Activated effector memory CD4-positive, alpha-beta T cell treated with anti-CD3 and anti-CD28 coated beads, Interleukin-2, amount 50 U/mL, for 16 hours (primary cell): ENCODE measurements around the gene ING2.

Experiments used
- DNase-seq: peaks from one replicate; pipeline ENCODE4 v3.0.0-alpha.2; 2020

The ING2 gene

DNA sequence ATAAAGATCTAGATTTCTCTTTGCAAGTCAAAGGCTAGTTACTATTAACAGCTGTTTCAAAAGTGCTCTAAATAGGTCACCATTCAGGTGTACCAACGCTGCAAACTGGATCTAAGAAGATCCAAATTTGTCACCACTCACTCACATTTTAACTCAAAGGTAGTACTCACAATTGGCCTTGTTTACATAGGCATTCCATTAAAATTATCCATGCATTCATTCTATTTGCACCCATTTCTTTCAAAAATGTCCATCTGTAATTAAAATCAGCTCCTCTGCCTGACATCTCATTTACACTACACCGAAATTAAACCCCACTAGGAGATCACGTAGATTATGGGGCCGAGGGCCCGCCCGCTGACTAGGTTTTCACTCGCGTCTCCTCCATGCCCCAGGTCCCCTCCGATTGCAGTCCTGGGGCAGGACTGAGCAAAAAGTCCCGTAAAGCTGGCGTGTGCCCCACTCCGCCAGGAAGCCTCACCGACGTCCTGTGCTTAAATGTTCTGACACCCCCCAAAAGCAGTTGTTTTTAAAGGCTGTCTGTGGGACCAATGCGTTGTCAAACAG lies 1.3 kb upstream of the ING2 start:
- no peak for DNase-seq

DNA sequence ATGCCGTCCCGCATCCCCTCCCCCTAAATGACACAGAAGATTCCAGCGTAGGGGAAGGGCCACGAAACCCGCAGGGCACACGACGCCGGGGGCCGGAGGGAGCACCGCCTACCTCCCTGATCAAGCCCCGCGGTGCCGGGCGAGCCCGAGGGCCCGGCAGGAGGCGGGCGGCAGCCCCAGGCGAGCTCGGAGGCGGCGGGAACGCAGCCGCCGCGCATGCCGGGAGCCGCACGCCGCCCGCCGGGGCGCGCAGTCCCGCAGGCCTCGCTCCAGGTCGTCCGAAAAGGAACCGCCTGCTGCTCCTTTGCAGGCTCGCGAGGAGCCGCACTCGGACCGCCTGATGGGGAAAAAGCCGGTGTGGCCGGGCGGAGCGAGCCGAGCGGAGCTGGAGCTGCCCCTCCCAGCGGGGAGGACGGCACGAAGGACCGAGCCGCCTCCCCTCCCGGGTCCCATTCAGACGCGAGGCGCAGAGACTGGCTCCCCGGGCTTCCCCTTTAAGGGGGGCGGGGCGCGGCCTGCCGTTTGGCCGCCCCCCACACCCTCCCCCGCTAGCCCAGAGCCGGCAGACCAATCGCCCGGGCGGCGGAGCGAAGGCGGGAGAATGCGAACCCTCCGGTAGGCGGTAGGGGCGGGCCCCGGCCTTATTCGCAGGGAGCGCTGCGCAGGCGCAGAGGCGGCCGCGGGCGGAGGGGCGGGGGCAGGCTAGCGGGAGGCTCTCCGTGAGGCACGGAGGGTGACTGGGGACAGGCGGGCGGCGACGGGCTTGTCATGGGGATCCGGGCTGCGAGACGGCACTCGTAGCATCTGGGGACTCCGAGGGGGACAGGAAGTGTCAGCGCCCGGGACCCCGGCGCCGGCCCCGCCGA lies 561 bp upstream of the ING2 start:
- peak; percentile 100 for DNase-seq

DNA sequence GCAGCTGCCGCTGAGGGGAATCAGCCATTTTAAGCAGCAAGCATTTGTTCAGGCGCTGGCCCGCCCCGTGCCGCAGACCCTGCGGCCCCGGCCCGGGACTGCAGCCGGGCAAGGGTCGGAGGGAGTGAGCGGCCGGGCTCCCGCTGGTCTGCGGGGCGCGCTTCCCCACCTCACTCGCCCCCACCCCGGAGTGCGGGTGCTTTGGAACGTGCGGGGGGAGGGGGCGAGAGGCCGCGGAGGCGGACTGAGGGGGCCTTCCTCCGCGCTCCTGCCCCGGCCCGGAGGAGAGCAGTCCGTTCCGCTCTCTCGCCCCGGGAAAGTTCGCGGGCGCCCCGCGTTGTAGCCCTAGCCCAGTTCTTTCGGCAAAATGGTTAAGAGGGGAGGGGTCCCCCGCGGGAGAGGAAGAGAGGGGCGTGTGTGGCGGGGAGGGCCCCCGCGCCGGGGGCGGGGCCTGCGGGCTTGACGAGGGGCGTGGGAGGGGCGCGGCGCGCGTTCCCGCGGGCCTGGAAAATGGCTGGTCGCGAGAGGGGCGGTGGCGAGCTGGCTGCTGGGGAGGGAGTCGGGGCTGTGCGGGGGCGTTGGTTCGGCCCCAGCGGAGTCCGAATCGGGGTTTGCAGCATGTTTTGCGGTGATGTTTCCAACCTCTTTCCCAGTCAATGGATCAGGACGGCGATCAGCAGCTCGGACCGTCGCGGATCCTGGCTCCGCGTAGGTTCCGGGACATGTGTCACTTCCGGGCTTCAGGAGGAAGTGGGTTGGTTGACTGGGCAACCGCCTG lies 942 bp downstream of the ING2 start:
- peak; percentile 96 for DNase-seq

DNA sequence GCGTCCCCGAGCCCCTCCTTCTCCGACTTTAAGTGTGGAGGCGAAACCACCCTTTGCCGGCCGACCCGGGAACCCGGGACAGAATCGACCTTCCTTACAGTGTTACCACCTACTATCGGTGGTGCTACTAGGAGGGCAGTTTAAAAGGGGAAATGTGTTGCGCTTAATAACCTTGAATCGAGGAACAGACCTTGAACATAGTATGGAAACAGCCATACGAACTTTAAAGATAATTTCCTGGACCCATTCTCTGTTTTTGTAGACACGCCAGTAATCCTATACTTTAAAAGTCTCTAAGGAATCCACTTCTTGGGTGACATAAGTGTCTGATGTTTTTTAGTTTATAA lies 1.5 kb downstream of the ING2 start:
- no peak for DNase-seq

DNA sequence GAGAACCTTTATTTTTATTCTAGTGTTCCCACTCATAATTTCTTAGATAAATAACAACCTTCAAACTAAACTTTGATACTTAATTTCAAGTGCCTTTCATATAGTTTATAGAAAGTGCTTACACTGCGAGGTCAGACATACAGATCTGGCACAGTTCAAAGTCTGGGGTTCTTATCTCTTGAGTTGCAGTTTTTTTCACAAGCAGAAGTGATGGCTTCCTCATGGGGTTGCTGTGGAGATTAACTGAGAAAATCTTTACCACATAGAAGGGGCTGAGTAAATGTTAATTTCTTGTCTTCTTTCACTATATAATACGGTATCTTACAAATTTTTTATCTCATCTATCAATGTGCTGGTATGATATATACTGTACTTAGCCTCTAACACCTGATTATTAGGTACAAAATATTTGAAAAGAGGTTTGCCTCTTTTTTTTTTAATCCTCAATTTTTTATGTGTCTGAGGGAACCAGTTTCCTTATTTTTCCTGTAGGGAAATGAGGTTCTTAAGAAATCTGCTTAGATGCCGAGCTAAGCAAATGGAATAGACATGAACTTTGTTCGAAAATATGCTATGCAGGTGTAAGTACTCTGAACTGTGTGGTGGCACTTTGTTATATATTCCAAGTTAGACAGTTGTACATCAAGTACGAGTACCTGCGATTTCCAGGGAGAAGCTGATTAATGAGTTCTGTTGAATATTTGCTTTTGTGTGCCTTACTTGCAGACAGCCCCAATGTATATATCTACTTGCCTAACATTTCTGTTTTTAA lies 3.3 kb downstream of the ING2 start:
- DNase-seq: no peak

DNA sequence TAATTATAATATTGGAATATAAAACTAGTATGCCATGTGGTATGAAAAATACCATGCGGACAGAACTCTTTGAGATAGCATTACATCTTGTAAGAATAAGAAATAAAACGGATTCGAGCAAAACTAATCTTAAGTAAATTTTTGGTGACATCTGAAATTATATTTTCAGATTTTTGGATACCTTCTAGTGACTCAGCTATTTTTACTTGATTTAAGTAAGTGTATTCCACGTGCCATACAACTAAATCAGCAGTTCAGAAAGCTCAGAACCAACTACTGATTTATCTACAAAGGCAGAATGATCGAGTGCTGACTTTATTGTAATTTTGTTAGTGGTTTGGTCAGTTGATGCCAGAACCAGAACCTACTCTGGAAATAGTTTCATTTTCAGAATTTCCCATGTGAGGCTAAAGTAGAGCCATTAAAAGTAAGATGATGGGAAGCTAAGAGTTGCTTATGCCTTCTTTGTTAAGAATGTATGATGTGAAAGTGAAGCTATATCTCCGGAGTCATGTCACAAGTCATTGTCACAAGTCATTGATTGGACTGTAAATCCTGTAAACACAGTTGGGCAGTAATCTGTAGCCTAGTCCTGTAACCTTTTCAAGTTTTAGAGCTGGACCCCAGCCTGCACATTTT lies 4.0 kb downstream of the ING2 start:
- no peak for DNase-seq

DNA sequence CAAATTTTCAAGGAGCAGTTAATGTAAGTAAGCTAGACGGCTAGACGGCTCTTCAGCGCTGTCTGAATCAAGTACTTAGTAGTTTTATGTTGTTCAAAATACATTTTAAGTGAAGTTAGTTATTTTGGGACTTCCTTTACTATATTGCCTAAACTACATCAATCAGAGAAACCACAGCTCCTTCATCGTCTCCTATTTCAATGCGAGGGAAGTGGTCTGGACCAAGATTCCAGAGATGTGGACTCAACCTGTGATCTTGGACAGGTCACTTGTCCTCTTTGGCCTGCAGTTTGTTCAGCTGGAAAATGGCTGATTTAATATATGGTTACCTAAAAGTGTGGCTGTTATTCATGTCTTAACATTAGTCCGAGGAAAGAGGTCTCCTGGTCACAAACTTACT lies 10.6 kb downstream of the ING2 start:
- DNase-seq: no peak

DNA sequence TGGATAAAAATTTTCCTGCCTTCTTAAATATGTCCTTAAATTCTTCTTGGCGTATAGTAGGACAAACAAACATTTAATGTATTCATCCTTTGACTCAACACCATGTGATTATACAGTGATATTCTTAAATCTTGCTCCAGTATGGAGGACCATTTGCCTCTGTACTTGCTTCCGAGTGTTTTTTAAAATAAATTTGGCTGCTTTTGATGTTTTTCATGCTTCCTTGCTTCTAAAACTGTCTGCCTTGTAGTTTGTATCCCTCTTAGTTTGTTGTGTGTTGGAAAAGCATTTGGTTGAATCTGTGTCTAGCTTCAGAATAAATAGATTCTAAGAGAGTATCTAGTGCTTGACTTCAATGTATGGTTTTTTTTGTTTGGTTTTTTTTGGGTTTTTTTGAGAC lies 12.3 kb downstream of the ING2 start:
- DNase-seq: no peak

DNA sequence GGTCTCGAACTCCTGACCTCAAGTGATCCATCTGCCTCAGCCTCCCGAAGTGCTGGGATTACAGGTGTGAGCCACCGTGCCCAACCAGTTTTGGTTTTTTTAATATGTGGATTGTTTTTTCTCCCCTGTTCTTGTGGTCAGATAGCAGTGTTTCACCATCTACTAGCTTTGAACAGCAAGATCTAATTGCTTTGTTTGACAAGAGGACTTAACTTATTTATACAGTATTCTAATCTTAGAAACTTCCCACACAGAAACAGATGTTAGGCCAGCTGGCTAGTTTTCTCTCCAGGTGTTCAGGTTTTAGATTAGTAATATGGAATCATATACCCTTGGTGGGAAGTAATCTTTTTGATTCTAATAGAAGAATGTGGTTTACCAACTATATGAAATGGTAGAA lies 12.9 kb downstream of the ING2 start:
- no peak for DNase-seq

DNA sequence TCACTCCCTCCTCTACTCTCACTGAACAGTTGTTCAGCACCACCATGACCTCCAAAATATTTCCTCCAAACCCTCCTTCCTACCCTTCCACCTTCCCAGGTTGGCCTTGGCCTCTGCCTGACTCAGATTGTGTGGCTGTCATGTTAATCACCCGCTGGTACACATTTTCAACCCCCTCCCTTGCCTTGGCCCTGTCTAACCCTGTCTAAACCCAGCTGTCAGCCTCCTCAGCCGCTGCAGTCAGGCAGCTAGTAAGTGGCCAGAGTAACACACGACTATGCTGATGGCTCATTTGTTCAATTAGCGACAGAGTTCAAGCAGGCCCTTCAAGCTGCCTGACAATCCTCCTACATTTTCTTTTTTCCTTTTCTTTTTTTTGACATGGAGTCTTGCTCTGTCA lies 18.0 kb downstream of the ING2 start:
- DNase-seq: no peak

DNA sequence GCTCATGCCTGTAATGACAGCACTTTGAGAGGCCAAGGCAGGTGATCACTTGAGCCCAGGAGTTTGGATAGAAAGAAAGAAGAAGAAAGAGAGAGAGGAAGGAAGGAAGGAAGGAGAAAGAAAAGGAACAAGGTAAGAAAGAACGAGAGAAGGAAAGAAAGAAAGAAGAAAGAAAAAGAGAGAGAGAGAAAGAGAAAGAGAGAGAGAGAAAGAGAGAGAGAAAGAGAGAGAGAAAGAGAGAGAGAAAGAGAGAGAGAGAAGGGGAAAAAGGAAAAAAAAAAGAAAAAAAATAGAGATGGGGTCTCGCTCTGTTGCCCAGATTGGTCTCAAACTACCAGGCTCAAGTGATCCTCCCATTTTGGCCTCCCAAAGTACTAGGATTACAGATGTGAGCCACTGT lies 22.5 kb downstream of the ING2 start:
- no peak for DNase-seq

DNA sequence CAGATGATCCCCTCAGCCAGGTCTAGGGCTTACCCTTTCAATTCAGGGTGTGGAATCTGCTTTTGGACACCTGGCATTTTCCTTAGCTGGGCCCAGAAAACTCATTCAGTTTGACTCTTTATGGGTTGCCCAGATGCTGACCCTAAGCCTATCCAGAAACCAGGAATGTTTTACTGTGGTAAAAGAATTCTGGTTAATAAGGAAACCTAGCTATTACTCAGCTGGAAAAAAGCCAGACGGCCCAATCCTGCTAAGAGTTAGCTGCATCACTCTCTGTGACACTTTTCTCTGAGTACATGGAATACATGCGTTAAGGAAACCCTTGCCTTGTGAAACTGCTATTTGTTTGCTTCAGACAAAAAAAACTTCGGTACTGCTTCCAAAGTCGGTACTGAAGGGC lies 28.0 kb downstream of the ING2 start:
- DNase-seq: no peak

DNA sequence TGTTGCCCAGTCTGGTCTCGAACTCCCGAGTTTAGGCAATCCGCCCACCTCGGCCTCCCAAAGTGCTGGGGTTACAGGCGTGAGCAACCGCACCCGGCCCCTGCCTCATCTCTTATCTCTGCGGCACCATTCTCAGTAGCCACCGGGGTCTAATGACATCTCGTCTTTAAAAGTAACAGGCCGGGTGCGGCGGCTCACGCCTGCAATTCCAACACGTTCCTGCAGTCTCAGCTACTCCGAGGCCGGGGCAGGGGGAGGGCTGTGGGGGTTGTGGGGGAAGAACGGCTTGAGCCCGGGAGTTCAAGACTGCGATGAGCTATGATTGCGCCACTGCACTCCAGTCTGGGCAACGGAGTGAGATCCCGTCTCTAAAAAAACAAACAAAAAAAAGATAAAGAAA lies 28.8 kb downstream of the ING2 start:
- DNase-seq: no peak

DNA sequence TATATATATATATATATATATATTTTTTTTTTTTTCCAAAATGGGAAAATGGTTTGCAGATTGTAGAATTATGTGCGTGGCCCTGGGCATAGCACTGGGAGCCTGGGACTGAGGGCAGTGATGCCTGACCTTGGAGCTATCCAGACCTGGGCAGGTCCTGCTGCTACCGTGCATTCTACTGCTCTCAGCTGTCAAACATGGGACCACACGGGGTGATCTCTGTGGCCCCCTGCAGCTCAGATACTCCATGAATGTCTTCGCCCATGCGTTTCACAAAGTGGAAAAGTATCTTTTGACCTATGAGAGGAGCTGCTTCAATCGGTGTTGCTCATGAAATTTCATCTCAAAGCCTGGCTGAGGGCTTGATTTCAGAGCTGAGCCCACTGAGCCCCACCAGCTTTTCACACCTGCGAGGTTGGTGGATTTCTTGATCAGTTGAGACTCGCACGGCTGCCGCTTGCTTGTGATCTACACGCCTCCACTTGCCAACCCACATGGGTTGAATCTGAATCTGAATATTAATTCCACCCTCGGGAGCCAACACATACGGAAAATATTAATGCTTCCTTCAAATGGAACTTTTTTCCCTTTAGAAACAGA lies 35.7 kb downstream of the ING2 start:
- DNase-seq: no peak

DNA sequence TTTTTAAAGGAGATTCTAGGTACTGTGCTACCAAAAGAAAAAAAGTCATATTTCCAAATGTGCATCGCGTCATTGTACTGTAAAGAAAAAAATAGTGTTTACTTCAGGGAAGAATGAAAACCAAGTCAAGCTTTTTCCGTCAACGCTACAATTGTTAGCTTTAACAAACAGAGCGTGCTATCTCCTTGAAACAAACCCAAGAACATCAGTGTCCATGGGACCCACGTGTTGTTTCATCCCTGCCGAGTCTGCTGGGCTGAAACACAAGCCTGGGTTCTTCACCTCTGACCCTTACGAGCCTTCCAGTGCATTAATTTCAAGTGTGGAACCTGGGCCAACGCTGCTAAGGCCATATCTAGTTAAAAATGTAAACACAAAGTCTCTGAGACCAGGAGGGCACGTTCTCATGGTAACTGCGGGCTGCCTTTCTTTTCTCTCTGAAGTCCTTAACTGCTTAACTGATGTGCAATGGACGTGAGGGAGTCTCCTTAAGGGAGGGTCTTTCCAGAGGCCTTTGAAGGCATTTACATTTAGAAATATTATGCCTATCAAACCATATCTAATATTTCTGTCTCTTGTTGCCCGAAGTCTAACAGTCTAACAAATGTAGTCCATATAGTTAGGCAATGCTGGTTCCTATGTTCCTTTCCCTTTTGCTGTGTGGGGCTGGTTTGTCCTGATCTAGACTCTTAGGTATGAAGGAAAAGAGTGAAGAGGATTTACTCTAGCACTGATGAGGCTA lies 36.3 kb downstream of the ING2 start:
- DNase-seq: no peak

DNA sequence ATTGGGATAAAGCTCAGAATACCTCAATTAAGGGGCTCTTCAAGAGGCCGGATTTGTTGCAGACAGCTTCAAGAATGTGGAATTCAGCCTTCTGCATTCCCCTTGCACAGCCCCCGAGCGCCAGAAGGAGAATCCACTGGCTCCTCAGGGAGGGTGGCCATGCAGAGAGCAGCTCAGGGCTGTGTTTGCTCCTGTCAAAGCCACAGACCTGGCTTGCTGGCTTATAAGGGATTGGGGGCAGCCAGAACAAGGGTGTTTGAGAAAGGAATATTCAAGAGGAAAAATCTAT lies 36.8 kb downstream of the ING2 start:
- DNase-seq: no peak

DNA sequence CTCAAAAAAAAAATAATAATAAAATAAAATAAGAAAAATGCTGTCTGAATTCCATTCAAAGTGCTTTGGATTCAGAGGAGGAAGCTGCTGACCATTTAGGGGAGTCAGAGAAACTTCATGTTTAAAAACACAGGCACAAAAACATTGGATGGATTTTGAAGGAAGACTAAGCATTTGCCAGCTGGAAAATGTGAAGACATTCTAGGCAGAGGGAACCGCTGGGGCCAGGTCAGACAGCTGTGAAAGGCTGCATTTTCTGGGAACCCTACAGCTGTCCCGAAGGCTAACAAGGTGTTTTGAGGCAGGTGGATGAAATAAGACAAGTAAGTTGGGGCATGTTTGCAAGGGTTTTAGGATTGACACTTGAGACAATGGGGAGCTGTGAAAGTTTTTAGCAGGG lies 38.6 kb downstream of the ING2 start:
- no peak for DNase-seq

DNA sequence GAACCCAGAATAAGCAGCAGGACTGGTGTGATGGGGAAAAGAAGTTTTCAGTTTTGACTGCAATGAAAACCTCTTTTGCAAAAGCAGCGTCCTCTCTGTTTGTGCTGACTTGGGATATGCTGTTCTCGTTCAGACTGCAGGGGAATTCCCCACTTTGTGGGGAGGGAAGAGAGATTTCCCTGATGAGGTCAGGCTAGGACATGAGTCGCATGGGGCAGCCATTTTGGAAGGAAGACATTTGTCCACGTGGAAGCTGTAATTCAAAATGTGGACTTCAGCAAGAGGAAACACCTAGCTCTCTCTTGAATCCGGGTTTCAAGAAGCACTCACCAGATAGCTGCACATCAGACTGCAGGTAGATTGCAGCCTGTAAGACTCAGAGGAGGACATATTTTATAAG lies 39.3 kb downstream of the ING2 start:
- no peak for DNase-seq

DNA sequence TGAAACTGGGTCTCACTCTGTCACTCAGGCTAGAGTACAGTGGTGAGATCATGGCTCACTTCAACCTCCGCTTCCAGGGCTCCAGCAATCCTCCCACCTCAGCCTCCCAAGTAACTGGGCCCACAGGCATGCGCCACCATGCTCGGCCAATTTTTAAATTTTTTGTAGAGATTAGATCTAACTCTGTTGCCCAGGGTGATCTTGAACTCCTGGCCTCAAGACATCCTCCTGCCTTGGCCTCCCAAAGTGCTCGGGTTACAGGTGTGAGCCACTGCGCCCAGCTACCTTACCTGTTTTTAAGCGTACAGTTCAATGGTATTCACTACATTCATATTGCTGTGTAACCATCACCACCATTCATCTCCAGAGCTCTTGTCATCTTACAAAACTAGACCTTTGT lies 41.5 kb downstream of the ING2 start:
- no peak for DNase-seq

DNA sequence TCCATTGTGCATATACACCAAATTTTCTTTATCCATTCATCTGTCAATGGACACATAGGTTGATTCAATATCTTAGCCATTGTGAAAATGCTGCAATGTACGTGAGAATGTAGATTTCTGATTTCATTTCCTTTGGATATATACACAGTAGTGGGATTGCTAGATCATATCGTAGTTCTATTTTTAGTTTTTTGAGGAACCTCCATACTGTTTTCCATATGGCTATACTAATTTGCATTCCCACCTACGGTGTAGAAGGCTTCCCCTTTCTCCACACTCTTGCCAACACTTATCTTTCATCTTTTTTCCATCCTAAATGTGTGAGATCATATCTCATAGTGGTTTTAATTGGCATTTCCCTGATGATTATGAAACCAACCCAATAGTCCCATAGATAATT lies 43.4 kb downstream of the ING2 start:
- no peak for DNase-seq

DNA sequence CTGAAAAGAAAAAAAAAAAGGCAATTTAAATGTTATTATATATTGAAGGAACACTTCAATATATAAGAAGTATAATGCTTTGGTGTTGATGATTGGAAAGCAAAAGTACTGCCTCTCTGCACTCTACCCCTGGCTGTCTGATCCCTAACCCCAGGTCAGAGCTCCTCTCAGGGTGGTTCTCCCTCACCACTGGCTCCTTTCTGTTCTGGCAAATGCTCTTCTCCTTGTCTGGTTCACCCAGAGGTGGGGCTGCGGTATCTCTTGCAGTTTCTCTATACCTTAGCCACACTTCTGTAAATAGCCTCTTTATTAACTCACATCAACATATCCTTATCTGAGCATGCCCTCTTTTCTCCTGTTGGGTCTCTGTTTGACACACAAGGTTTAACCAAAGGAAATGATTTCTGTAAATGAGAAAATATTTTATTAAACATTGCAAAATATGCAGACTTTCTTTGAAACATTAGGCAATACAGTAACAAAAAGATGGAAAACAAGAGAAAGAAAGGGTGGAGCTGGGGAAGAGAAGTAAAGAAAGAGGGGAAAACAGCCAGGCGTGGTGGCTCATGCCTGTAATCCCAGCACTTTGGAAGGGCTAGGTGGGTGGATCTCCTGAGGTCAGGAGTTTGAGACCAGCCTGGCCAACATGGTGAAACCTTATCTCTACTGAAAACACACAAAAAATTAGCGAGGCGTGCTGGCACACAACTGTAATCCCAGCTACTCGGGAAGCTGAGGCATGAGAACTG lies 45.7 kb downstream of the ING2 start:
- DNase-seq: no peak
